Vagina (tissue), 2 donors: ENCODE data around the gene SEMA4C. TPM values are rescaled to one million over a fixed set of nuclear protein-coding genes. Genes with fewer than 3 reads are reported as not detected.
A peak's percentile ranks its signal among the peaks of the same experiment; 100 is the strongest.

Experiments used
- DNase-seq, 2 donors: peaks; one replicate each; pipeline ENCODE4 v3.0.0-alpha.2; 2017; ENCODE audit errors: extremely low spot score in 2 of 2
- H3K27ac ChIP-seq: fragments of 200-600 bp; sonication (generic); one replicate; pipeline ENCODE4 v1.5.1; 2019
- H3K27me3 ChIP-seq: fragments of 200-600 bp; sonication (generic); one replicate; pipeline ENCODE4 v1.5.1; 2019
- H3K36me3 ChIP-seq, 2 donors: fragments of 200-600 bp; sonication (generic); one replicate each; pipeline ENCODE4 v1.5.1; 2017 to 2019
- H3K4me1 ChIP-seq: fragments of 200-600 bp; sonication (generic); one replicate; pipeline ENCODE4 v1.5.1; 2019
- H3K4me3 ChIP-seq, 2 donors: fragments of 200-600 bp; sonication (generic); 1 replicate in 1 of 2; 2 replicates in 1 of 2; pipeline ENCODE4 v1.5.1; 2016 to 2019
- H3K9me3 ChIP-seq: fragments of 200-600 bp; sonication (generic); one replicate; pipeline ENCODE4 v1.5.1; 2019
- CTCF ChIP-seq, 3 experiments: fragments of 450-650 bp in 2 of 3; fragments of 200-600 bp in 1 of 3; sonication (generic) in 1 of 3; IDR thresholded peaks; one replicate each; pipeline ENCODE4 v1.5.1; 2017 to 2019; ENCODE audit warnings: antibody characterized with exemption in 3 of 3, mild to moderate bottlenecking in 2 of 3, moderate library complexity in 2 of 3
- POLR2A ChIP-seq, 2 donors: fragments of 450-650 bp; IDR thresholded peaks; one replicate each; pipeline ENCODE4 v1.6.1; 2017; ENCODE audit warnings: antibody characterized with exemption in 2 of 2, mild to moderate bottlenecking in 2 of 2, moderate library complexity in 2 of 2
- POLR2AphosphoS5 ChIP-seq, 2 donors: sonication (generic); formaldehyde crosslinking; IDR thresholded peaks; one replicate each; pipeline ENCODE4 v1.9.0; 2017; ENCODE audit warnings: antibody characterized with exemption in 2 of 2, mild to moderate bottlenecking in 2 of 2, low read depth in 1 of 2; ENCODE audit not compliant: insufficient read depth in 1 of 2
- intact Hi-C: fragments of 100-400 bp; cut with DNase I; formaldehyde crosslinking; loops from one replicate; pipeline ENCODE4 v1.15.1; 2023
- total RNA-seq: library from RNA; depleted of rRNA; stranded (reverse); fragments of >200 nt; gene quantifications from one replicate; pipeline ENCODE4 v1.2.3, GENCODE V29; 2016

Gene SEMA4C
- total RNA-seq, 1 donor from 2014 or later = 60.6 TPM

GRCh38 chr2:96870626-96871255 is 861 bp upstream of the SEMA4C start:
- Histone ChIP-seq H3K4me3 (peak overlapping the region; percentile 78 to 100), H3K4me1 (peaks cover 66% of the 10 kb centered on the region), H3K9me3 (no peaks in the 10 kb centered on the region), H3K36me3 (peaks cover 0 to 7% of the 10 kb centered on the region in 2 donors), H3K27me3 (no peaks in the 10 kb centered on the region), H3K27ac (peak overlapping the region; percentile 98)
- DNase-seq = no peak
- TF ChIP-seq CTCF (IDR thresholded peaks at IDR 0.05) (no peak), POLR2AphosphoS5 (IDR thresholded peaks at IDR 0.05; ENCODE audit: insufficient read depth in 1 of 2, low read depth in 1 of 2) (peak; percentile 23 to 60)
- intact Hi-C loops = no loop called here

- peak overlapping the region; percentile 98 for H3K27ac ChIP-seq
- TF ChIP-seq POLR2A (IDR thresholded peaks at IDR 0.05) = no peak
- peak in 1 of 3 experiments; percentile 0 for TF ChIP-seq CTCF (IDR thresholded peaks at IDR 0.05)
- H3K4me1 ChIP-seq = peaks cover 63% of the 10 kb centered on the region
- H3K9me3 ChIP-seq = no peaks in the 10 kb centered on the region
- H3K27me3 ChIP-seq = no peaks in the 10 kb centered on the region
- peaks cover 0 to 21% of the 10 kb centered on the region in 2 donors for H3K36me3 ChIP-seq
- no peak for DNase-seq
- intact Hi-C loops = loop anchor here (2.0 kb wide), 1 partner anchor 37 kb away; no protein-coding TSS in a partner anchor
- H3K4me3 ChIP-seq = peak overlapping the region; percentile 78 to 100
Measured at GRCh38 chr2:96869281-96869821, 529 bp downstream of the SEMA4C start.

- Histone ChIP-seq H3K36me3 (peaks cover 0 to 27% of the 10 kb centered on the region in 2 donors), H3K27me3 (no peaks in the 10 kb centered on the region), H3K4me3 (peak overlapping the region; percentile 78 to 100), H3K9me3 (no peaks in the 10 kb centered on the region), H3K27ac (peak overlapping the region; percentile 98), H3K4me1 (peaks cover 56% of the 10 kb centered on the region)
- no peak for DNase-seq
- intact Hi-C loops = loop anchor here (2.0 kb wide), 1 partner anchor 38 kb away; no protein-coding TSS in a partner anchor
- TF ChIP-seq POLR2AphosphoS5 (IDR thresholded peaks at IDR 0.05; ENCODE audit: insufficient read depth in 1 of 2, low read depth in 1 of 2) (peak in 1 of 2 donors; percentile 66), POLR2A (IDR thresholded peaks at IDR 0.05) (peak in 1 of 2 donors; percentile 12), CTCF (IDR thresholded peaks at IDR 0.05) (peak in 2 of 3 experiments; percentile 11 to 45)
Measured at GRCh38 chr2:96868555-96869280, 1.2 kb downstream of the SEMA4C start.

- no peaks in the 10 kb centered on the region for H3K27me3 ChIP-seq
- intact Hi-C loops = loop anchor here (2.0 kb wide), 1 partner anchor 39 kb away; no protein-coding TSS in a partner anchor
- no peak for DNase-seq
- peak overlapping the region; percentile 78 to 100 for H3K4me3 ChIP-seq
- peak overlapping the region; percentile 98 for H3K27ac ChIP-seq
- TF ChIP-seq POLR2A (IDR thresholded peaks at IDR 0.05) (no peak), POLR2AphosphoS5 (IDR thresholded peaks at IDR 0.05; ENCODE audit: insufficient read depth in 1 of 2, low read depth in 1 of 2) (no peak), CTCF (IDR thresholded peaks at IDR 0.05) (no peak)
- H3K36me3 ChIP-seq = peaks cover 0 to 35% of the 10 kb centered on the region in 2 donors
- H3K9me3 ChIP-seq = no peaks in the 10 kb centered on the region
- H3K4me1 ChIP-seq = peaks cover 49% of the 10 kb centered on the region
Measured at GRCh38 chr2:96867756-96868554, 1.9 kb downstream of the SEMA4C start.
